NCI-H146 treated with DMSO at 0.1 percent for 48 hours (cell line): ENCODE results near the gene AGTR1.
"Not testable (repeated sequence)": the region's sequence is repeated elsewhere in the genome, so short reads cannot be mapped to it uniquely, and the experiment has no call there.

ENCODE experiments used
- DNase-seq: peaks from one replicate; lab custom pipeline; 2025; ENCODE audit not compliant: unreplicated experiment; lab: John Stamatoyannopoulos, UW

The AGTR1 gene

DNA sequence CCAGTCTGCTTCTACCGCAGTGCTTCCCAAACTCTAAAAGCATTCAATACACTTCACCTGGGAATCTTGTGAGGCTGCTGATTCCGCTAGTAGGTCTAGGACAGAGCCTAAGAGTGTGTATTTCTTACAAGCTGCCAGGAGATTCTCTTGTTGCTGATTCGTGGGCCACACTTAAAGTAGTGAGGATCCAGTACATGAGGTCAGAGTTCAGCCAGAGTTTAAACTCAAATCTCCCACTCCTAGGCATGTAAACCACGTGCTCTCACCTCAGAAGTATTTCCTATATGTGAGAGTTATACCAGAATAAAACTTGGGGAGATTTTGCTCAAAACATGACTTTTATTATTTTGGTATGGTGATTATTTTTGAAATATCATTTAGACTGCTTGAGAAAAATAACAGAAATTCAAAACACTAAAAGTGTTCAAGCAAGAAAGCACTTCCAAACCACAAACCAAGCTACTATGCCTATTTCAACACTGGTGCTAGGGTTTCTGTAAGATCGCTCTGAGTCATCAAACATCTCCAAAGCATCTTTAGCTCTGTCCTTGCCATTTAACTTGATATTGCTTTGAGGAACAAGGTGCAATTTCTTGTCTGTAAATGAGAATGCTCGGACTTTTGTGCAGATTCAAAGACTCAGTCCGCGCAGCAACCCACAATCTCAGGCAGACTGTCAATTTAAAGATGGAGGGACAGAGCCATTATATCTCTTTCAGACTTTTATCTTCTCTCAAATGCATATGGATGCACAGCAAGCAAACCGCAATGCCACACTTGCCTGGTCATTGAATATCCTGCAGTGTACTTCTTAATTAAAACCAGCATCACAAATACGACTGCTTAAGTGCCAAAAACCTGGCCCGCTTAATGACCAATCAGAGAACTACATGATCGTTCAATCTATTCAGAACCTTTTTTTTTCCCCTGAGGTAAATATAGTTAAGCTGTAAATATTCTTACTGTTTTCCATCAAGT, 59.8 kb downstream of the AGTR1 start:
- DNase-seq = no peak

DNA sequence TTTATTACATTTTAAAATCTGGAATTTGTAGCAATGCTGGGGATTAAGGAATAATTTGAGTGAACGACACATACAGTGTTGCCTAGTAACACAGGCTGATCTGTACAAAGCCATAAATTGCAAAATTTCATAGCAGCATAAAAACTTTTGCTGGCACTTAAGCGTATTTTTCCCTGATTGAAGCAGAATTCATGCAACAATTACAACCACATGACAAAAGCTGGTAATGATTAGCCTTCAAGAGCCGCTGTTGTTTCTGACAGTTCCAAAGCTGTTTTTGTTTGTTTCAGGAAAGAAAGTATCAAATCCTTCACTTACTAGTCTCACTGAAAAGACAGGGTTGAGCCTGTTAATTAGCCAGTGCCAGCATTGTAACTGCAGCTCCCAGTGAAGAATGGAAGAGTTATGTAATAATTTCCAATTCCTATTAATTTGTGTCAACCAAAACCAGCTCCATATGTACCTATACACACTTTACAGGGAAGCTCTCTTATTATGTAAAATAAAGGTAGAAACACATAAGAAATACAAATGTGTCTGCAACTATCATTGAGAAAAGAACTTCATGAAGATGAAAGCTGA, 60.7 kb downstream of the AGTR1 start:
- DNase-seq = no peak

DNA sequence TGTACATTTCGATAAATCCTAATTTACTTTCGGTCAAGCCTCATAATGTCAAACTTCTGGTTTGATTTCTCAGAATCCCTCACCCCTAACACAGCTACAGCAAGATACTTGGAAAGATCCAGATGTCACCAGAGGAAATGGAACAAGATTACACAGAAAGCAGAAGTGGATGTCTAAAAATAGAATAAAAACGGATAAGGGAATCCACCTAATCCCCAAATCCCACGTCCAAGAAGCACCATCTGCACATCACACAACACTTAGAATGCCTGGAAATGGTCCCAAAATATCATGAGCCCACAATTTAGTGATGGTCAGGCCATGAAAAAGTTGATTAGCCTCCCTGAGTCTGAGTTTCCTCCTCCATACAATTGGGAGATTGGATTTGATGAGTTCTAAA, 61.7 kb downstream of the AGTR1 start:
- no peak for DNase-seq

DNA sequence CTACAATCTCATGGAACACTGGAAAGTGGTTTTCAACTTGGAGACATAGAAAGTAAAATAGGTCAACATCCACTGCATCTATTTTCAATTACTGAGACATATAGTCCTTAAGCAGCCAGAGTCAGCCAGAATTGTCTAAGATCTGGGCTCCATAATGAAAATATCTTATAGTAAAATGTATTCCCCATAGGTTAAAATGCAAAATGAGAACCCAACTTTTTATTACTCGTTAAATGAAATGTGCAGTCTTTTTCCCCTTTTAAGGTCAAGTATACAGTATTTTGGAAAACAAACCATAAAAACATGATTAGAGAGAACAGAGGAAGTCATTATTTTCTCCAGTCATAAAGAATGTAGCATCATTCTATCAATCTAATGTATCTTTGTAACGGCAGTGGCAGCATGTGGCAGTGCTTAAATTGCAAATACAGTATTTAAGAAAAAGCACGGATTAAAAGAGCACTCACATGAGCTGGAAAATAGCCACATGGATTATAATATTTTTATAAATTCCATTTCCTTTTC, 65.5 kb downstream of the AGTR1 start:
- DNase-seq = no peak

DNA sequence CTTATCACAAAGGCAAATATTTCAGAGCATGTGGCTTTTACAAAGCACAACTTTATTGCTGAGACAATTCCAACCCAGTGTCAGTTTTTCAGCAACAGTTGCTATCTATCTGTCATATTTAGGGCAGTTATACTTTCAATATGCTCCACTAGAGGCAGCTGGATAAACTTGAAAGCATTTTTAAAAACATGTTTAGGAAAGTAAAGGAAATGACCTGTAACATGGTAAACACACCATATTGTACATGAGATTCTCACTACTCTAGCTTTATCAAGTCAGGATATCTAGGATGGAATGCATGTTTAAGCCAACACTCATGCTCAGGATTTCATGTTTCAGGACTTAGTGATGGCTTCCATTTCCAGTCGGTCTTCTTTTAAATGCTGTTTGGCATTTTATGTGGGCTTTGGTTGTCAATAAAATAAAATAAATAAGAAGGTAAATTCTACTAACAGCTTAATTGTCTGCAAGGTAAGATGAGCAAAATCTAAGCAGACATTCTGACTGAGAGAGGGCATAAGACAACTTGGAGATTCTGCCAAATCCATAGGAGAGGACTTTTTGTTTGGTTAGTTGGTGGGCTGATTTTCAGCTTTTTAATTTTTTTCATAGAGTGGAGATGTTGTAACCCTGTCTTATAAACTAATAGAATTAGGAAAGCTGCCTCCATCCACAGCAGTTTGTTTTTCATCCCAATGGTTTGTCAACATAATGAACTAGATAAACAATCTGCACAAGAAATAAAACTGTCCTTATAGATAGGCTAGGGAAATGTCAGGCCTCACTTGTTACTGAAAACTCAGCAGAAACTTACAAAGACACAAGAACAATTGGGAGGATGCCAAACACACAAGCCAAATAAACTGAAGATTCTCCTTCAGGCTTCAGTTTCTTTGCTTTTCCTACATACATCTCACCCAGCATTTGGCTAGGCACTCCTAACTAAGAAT, 66.6 kb downstream of the AGTR1 start:
- no peak for DNase-seq

DNA sequence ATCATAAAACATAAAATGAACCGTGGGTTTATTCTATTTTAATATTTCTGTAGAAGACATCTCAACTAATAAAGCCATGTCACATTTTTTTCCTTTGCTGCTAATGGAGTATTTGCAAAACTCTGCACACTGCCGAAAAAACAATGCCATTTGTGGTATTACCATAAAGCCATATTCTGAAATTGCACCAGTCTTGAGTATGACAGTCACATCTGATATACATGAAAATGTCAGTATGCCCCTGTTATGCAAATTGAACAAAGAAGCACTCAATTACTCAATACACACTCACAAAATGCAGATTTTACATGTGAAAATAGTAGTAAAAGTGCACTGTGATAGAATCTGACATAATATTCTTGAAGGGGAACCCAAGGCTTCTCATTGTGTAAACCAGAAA, 74.7 kb downstream of the AGTR1 start:
- DNase-seq = no peak

DNA sequence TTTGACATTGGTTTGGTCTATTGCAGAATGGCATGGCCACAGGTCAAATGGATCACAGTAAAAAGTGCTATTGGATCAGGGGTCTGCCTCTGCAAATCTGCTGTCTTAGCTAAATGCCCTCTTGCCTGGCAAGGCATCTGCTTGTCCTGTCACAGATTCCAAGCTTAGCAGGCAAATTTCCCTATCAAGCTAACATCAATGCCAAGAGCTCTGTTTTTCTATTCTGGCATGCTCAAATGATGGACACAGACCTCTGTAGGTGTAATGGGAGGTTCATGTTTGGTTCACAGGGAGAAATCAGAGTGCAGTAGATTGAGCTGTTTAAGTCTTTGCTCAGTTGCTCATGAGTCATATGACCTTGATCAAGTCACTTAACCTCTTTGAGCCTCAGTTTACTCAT, 75.1 kb downstream of the AGTR1 start:
- DNase-seq = no peak

DNA sequence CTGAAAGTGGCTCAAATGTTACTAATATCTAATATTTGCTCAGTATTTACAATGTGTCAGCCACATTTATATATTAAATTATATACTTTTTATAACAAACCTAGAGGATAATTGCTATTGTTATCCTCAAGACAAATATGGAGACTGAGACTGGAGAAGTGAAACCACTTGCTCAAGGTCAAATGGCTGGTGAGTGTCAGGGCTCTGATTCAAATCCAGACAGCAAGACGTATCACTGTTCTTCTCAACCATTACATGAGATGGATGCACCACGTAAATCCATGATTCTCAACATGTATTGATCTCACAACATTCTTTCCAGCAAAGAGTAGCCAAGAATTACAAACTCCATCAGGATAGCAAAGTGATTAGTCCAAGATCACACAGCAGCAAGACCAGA, 76.1 kb downstream of the AGTR1 start:
- no peak for DNase-seq

DNA sequence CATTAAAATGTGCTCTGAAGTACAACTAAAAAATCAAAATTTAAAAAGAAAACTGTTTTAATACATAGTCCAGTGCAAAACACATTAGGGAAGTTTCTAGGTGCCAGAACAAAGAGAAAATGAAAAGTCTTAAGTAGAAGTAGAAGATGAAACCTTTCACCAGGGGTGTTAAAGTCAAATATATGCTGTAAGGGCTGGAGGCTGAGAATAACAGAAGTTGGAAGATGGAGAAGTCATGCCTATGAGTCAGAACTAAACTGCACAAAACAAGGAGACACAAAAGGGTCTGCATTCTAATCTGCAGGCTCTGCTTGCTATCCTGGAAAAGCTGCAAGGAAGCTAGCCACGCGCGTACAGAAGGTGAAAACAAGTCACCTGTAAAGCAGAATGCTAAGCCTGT, 81.2 kb downstream of the AGTR1 start:
- DNase-seq = no peak

DNA sequence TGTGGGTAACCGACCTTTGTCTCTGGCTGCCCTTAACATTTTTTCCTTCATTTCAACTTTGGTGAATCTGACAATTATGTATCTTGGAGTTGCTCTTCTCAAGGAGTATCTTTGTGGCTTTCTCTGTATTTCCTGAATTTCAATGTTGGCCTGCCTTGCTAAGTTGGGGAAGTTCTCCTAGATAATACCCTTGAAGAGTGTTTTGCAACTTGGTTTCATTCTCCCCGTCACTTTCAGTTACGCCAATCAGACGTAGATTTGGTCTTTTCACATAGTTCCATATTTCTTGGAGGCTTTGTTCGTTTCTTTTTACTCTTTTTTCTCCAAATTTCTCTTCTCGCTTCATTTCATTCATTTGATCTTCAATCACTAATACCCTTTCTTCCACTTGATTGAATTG, 87.3 kb downstream of the AGTR1 start:
- DNase-seq = not testable (repeated sequence)

DNA sequence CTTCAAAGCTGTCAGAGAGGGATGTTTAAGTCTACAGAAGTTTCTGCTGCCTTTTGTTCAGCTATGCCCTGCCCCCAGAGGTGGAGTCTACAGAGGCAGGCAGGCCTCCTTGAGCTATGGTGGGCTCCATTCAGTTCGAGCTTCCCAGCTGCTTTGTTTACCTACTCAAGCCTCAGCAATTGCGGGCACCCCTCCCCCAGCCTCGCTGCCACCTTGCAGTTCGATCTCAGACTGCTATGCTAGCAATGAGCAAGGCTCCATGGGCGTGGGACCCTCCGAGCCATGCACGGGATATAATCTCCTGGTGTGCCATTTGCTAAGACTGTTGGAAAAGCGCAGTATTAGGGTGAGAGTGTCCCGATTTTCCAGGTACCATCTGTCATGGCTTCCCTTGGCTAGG, 88.5 kb downstream of the AGTR1 start:
- DNase-seq = not testable (repeated sequence)

DNA sequence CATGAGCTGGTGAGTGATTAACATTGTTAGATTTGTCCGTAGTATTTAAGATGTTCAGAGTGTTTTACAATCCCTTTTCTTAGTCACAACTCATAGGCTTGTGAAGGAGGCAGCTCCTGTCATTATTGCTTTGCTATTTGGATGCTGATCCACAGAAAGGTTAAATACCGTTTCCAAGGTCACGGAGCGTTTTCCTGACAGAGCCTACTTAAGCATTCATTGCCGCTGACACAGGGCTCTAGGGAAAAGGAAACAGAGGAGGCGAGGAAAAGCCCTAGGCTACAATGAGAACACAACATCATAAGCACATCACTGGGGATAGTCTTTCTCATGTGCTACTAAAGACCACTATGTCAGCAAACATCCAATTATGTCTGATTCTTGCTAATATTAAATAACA, 91.4 kb downstream of the AGTR1 start:
- no peak for DNase-seq

DNA sequence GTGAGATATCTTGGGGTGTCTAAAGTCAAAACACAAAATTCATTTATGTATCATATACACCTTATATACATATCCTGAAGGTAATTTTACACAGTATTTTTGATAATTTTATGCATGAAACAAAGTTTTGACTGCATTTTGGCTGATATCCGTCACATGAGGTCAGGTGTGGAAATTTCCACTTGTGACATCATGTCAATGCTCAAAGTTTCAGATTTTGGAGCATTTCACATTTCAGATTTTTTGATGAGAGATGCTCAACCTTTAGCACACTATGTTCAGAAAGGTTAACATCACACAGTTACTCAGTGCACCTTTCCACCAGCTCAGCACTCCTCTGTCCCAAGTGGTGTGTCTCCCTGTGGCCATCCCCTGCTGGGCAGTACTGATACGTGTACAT, 92.2 kb downstream of the AGTR1 start:
- no peak for DNase-seq

DNA sequence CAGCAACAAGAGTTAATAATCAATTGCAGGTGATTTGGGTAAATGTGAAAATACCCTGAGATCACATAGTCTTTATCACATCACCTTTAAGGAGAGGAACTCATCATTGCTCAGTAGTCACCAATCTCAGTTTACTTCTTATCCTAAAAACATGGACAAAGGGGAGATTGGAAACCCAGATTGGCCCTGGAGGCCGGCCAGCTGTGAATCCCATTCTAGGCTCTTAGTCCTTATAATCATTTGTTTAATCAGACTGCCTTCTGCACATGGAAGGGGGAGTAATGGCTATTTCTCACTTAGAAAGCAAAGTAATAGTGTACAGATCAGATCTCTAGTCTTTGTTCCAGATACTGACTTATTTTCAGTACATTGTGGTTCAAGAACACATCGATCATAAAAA, 92.7 kb downstream of the AGTR1 start:
- no peak for DNase-seq

DNA sequence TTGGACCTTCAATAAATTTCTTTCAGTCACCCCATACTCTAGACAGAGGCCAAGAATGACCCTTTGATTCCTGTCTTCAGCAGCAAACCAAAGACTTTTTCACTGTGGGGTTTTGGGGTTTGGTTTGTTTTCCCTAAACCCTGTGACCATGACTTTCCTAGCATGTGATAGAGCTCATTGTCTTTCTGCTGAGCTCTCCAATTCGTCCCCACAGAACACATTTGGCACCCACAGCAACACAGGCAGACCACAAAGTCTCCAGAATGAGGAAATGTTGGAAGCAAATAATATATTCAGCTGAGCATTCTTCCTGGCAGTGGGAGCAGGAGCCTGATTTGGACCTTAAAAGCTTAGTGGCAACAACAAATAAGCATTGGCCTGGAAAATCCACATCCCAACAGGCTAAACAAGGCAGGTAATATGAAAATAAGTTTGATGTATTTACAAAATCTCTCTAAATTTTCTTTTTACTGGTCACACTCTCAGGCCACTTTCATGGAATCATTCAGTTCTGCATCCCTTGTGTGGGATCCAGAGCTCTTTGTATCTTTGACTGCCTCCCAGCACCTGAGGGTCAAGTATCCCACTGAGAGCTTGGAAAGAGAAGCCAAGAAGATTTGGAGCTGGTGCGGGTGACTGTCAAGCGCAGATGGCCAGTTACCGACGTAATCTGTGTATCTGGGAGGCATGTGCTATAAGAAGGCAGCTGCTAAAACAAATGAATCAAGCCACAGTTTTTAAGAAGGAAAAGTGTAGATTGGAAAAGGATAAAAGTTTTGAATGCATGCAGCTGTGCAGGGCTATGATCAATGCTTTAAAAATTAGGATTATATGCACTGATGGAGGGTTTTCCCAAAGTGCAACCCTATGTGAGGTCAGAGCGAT, 93.4 kb downstream of the AGTR1 start:
- DNase-seq = no peak

DNA sequence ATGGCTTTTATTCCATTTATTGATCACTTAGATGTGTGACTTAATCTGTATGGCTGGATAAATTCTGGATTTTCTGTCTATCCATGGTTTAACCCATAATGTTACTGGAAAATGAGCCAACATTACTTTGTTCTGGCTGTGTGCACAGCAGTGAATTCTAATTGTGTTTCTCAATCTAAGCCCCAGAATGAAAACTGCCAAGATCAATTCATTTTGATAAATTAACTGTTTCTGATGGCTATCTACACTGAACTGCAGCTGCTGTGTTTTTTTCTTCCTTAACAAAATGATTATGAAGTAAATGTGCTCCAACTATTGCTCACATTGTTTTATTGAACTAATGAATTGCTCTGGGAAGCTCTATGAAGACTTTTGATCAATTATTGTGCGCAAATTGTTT, 94.2 kb downstream of the AGTR1 start:
- no peak for DNase-seq

DNA sequence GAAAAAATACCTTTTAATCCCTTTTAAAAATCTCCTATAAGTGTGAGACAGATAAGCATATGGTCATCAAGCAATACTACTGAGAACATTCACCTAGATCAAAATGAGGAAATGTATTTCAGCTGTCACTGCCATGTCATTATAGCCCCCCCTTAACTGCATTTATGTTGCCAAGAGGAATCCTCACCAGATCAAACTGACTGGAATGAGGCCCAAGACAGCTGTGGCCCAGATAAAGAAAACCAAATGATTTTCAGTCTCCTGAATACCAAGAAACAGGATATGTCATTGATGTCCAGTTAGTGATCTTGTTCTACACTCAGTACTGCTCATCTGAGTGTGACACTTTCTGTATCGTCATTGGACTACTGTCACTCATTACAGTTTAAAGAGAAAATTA, 94.8 kb downstream of the AGTR1 start:
- no peak for DNase-seq
